ENCODE results near the gene MAP3K2. TPM values are rescaled to one million over a fixed set of nuclear protein-coding genes. Genes with fewer than 3 reads are reported as not detected.
"Not testable (repeated sequence)": the region's sequence is repeated elsewhere in the genome, so short reads cannot be mapped to it uniquely, and the experiment has no call there.

MAP3K2 gene
- polyA plus RNA-seq, 3 donors: 23.9 to 30.7 (median 25.1) TPM

DNA sequence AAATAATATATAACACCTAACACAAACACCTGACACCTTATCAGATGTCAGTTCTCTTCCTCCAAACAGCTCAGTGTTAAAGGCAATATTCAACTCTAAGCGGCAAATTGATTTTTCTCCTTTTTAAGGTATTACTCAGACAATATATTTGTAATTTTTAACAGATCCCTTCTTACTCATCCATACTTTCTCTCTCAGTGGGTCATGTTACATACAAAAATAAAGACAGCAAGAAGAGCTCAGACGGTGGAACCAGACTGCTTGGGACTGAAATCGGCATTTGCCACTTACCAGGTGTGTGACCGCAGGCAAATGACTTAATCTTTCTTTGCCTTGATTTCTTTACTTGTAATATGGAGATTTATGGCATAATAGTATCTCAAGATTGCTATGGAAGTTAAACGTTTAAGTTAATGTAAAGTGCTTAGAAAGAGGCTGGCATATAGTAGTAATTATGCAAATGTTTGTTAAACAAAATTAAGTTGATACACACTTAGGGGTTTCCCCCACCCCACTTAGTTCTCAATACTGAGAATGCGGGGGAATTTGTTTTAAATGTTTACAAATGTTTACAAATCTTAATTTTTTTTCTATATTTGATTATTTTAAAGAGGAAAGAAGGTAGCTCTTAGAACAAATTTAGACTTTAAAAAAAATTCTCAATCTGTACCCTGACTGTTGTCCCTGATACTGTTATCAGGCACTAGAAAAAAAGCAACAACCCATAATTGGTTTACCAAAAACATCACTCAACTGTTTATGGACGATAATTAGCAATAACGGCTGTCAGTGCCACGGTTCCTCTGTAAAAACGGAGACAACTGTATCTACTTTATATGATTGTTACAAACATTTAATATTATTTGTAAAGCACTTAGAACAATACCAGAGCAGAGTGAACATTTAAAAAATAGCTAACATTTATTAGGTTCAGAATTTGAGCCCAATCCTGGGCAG lies 25.6 kb downstream of the MAP3K2 start:
- no peak for DNase-seq (ENCODE audit: extremely low read depth in 1 of 11, low read depth in 9 of 11, low spot score in 4 of 11)

DNA sequence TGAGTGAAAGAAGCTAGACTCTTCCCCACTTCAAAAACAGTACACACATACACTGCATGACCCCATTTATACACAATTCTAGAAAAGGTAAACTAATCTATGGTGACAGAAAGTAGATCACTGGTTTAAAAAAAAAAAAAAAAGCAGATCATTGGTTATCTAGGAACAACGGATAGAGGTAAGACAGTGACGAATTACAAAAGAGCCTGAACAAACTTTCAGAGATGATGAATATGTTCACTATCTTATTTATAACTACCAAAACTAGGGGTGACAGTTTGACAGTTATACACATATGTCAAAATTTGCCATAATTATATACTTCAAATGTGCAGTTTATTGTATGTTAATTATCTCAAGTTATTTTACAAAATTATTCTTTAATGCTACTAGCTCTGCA lies 27.5 kb downstream of the MAP3K2 start:
- DNase-seq (ENCODE audit: extremely low read depth in 1 of 11, low read depth in 9 of 11, low spot score in 4 of 11): no peak

DNA sequence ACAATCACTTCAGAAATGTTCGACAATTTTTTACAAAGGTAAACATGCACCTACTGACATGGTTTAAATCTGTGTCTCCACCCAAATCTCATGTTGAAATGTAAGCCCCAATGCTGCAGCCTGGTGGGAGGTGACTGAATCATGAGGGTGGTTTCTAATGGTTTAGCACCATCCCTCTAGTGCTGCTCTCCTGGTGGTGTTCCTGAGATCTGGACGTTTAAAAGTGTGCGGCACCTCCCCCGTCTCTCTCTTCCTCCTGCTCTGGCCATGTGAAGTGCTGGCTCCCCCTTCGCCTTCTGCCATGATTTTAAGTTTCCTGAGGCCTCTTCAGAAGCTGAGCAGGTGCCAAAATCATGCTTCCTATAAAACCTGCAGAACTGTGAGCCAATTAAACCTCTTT lies 28.3 kb downstream of the MAP3K2 start:
- DNase-seq (ENCODE audit: extremely low read depth in 1 of 11, low read depth in 9 of 11, low spot score in 4 of 11): no peak

DNA sequence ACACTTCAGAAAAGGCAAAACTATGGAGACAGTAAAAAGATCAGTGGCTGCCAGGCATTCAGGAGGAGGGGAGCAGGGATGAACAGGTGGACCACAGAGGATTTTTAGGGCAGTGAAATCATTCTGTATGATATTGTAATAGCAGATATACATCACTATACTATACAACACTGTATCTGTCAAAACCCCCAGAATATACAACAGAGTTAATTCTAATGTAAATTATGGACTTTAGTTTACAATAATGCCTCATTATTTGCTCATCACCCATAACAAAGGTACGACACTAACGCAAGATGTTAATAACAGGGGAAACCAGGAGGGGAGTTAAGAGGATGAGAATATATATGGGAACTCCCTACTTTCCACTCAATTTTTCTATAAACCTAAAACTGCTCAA lies 28.8 kb downstream of the MAP3K2 start:
- no peak for DNase-seq (ENCODE audit: extremely low read depth in 1 of 11, low read depth in 9 of 11, low spot score in 4 of 11)

DNA sequence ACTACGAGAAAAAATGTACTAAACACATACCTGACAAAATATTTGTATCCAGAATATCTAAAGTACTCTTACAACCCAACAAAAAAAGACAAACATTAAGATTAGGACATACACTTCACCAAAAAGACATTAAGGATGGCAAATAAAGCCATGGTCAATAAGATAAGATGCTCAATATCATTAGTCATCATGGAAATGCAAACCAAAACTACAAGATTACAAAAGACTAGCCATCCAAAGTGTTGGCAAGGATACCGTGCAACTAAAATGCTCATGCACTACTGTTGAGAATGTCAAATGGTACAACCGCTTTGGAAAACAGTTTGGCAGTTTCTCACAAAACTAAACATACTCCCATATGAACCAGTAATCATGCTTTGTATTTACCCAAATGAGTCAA lies 29.7 kb downstream of the MAP3K2 start:
- DNase-seq (ENCODE audit: extremely low read depth in 1 of 11, low read depth in 9 of 11, low spot score in 4 of 11): no peak

DNA sequence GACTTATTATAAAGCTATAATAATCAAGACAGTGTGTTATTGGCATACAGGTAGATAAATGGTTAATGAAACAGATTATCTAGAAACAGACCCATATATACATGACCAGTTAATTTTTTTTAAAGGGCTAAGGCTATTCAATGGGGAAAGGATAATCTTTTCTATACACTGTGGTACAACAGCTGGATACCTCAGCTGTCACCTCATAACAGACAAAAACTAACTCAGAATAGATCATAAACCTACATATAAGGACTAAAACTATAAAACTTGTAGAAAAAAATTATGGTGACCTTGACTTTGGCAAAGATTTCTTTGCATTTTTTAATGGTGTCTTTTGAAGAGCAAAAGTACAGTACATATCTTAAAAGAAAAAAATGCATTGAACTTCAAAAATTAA lies 30.2 kb downstream of the MAP3K2 start:
- no peak for DNase-seq (ENCODE audit: extremely low read depth in 1 of 11, low read depth in 9 of 11, low spot score in 4 of 11)

DNA sequence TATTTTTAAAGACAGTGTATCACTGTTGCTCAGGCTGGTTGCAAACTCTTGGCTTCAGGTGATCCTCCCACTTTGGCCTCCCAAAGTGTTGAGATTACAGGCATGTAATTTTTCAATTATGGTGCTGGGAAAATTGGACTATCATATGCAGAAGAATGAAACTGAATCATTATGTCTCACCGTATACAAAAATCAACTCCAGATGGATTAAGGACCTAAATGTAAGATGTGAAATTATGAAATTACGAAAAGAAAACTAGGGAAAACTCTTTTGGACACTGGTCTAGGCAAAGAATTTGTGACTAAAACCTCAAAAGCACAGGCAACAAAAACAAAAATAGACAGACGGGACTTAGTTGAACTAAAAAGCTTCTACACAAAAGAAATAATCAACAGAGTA lies 31.2 kb downstream of the MAP3K2 start:
- DNase-seq (ENCODE audit: extremely low read depth in 1 of 11, low read depth in 9 of 11, low spot score in 4 of 11): no peak

DNA sequence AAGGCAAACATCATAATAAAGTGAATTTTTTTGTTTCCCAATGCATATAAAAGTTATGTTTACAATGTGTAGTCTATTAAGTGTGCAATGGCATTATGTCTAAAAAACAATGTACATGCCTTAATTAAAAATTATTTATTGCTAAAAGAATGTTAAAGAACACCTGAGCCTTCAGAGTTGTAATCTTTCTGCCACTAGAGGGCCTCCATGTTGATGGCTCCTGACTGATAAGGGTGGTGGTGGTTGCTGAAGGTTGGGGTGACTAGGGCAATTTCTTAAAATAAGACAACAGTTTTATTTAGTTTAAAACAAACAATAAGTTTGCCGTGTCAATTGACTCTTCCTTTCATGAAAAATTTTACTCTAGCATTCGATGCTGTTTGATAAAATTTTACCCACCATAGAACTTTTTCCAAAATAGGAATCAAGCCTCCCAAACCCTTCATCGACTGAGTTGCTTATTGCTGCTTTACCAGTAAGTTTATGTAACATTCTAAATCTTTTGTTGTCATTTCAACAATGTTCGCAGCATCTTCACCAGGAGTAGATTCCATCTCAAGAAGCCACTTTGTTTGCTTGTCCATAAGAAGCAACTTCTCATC lies 32.3 kb downstream of the MAP3K2 start:
- no peak for DNase-seq (ENCODE audit: extremely low read depth in 1 of 11, low read depth in 9 of 11, low spot score in 4 of 11)

DNA sequence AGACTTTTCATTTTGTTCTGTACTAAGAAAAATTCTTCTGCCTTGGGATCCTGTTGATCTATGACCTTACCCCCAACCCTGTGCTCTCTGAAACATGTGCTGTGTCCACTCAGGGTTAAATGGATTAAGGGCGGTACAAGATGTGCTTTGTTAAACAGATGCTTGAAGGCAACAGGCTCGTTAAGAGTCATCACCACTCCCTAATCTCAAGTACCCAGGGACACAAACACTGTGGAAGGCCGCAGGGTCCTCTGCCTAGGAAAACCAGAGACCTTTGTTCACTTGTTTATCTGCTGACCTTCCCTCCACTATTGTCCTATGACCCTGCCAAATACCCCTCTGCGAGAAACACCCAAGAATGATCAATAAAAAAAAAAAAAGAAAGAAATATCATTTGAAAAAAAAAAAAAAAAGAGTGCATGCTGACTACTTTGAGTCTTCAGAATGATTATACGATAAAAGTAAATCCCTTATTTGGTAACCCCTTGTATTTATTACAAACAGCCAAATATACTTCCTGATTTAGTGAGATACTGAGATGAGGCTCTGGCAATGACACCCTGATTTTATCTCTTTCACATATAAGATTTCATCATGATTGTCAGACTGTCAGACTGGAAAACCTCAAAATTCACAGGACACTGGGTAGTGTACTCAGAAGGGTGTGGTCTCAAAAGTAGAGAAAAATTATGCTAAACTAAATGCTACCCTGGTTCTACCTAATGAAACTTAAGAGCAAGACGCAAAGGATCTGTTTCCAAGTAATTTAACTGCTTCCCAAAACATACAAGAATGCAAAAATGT lies 33.7 kb downstream of the MAP3K2 start:
- not testable (repeated sequence) for DNase-seq (ENCODE audit: extremely low read depth in 1 of 11, low read depth in 9 of 11, low spot score in 4 of 11)

DNA sequence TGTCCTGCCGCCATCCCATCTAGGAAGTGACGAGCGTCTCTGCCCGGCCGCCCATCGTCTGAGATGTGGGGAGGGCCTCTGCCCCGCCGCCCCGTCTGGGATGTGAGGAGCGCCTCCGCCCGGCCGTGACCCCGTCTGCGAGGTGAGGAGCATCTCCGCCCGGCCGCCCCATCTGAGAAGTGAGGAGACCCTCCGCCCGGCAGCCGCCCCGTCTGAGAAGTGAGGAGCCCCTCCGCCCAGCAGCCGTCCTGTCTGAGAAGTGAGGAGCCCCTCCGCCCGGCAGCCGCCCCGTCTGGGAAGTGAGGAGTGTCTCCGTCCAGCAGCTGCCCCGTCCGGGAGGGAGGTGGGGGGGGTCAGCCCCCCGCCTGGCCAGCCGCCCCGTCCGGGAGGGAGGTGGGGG lies 34.6 kb downstream of the MAP3K2 start:
- DNase-seq (ENCODE audit: extremely low read depth in 1 of 11, low read depth in 9 of 11, low spot score in 4 of 11): not testable (repeated sequence)

DNA sequence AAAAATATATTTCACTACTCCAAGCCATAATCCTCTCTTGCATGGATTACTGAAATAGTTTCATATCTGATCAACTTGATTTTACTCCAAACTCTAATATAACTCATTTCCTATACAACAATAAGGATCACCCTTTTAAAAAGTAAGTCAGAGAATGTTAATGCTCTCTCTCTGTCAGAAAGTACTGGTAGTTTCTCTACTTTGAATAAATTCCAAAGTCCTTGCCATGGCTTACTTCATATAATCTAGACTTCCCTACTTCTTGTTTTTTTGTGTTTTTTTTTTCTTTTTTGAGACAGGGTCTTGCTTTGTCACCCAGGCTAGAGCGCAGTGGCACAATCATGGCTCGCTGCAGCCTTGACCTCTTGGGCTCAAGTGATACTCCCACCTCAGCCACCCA lies 36.2 kb downstream of the MAP3K2 start:
- DNase-seq (ENCODE audit: extremely low read depth in 1 of 11, low read depth in 9 of 11, low spot score in 4 of 11): no peak

DNA sequence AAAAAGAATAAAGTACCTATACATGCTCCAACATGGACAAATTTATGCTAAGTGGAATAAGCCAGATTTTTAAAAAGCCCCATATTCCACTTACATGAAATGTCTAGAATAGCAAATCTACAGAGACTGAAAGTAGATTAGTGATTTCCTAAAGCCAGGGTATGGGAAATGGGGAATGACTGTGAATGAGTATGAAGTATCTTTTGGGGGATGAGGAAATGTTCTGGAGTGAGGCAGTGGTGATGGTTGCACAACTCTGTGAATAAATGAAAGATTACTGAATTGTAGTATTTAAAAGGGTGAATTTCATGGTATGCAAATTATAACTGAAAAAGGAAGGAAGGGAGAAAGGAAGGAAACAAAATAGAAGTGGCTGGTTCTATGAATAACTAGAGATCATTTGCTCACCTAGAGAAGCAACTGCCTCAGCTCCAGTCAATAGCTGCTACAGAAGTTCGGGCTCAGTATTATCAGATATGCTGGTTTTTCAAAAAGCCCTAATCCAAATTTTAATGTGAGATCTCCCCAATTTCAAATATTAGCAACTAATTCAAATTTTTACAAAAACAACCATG lies 39.3 kb downstream of the MAP3K2 start:
- DNase-seq (ENCODE audit: extremely low read depth in 1 of 11, low read depth in 9 of 11, low spot score in 4 of 11): no peak

DNA sequence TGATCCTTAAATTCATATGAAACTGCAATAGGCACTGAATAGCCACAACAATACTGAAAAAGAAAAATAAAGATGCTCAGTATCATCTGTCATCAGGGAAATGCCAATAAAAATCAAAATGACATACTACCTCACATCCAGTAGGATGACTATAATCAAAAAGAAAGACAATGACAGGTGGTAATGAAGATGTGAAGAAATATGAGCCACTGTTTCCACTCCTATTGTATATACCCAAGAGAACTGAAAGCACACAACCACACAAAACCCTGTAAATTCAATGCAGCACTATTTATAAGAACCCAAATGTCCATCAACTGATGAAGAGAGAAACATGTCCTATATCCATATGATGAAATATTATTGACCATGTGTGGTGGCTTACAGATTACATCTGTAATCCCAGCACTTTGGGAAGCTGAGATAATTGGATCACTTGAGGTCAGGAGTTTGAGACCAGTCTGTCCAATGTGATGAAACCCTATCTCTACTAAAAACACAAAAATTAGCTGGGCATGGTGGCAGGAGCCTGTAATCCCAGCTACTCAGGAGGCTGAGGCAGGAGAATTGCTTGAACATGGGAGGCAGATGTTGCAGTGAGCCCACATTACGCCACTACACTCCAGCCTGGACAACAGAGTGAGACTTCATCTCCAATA lies 39.9 kb downstream of the MAP3K2 start:
- no peak for DNase-seq (ENCODE audit: extremely low read depth in 1 of 11, low read depth in 9 of 11, low spot score in 4 of 11)

DNA sequence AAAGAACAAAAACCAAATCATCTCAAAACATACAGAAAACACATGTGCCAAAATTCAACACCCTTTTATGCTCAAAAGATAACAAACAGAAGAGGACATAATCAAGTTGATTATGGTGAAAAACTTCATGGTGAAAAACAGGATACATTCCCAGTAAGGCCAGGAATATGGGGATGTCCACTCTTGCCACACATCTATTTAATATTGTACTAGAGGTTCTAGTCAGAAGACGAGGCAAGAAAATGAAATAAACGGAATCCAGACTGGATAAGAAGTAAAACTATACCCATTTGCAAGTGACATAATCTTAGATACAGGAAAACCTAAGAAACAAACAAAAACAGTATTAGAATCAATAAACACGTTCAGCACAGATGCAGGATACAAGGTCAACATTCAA lies 40.8 kb downstream of the MAP3K2 start:
- DNase-seq (ENCODE audit: extremely low read depth in 1 of 11, low read depth in 9 of 11, low spot score in 4 of 11): no peak

DNA sequence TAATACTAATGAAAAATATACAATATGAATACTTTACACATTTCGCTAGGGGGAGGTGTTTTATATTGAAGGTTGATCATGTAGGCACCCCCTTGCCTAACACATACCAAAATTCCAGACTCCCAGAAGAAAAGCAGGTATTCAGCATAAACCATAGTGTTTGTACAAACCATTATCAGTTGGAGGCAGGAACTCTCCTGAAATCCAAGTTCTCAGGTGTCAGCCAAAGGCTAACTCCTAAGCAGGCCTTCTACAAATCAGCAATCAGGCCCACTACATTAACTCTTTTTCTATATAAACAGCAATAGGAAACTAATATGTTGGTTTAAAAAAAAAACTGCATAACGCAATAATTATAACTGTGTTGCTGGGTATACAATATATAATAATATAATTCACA lies 44.5 kb downstream of the MAP3K2 start:
- no peak for DNase-seq (ENCODE audit: extremely low read depth in 1 of 11, low read depth in 9 of 11, low spot score in 4 of 11)

DNA sequence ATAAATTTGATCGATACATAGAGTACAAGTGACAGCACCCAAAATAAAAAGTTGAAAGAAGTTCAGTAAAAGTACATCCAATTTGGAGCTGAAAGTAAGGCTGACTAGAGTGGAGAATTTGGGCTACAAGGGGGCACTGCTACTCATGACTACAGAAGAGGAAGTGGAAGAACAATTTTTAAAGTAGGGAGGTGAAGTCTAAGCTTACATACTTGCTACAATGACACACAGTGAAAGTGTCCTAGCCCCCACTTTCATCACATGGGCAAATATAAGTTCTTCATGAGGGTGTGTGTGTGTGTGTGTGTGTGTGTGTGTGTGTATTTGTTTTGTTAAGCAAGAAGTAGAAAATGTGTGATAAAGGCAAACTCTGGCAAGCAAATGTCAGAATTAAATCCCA lies 45.7 kb downstream of the MAP3K2 start:
- DNase-seq (ENCODE audit: extremely low read depth in 1 of 11, low read depth in 9 of 11, low spot score in 4 of 11): no peak

DNA sequence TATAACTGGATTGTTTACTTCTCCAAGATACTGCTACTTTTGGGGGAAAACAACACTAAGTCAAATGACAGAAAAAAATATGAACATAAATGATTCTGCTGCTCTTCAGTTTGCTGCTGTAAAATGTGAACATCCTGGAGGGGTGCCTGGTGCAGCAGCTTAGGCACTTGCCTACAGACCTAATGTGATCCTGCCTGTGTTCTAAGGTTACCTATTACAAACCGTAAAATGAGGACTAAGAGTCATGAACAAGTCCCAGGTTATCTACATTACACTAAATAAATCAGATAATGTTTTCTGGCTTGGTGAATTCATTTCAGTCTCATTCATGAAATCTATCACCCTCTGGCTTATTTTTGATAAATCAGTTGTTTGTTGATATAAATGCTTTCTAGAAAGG lies 55.4 kb downstream of the MAP3K2 start:
- no peak for DNase-seq (ENCODE audit: extremely low read depth in 1 of 11, low read depth in 9 of 11, low spot score in 4 of 11)

DNA sequence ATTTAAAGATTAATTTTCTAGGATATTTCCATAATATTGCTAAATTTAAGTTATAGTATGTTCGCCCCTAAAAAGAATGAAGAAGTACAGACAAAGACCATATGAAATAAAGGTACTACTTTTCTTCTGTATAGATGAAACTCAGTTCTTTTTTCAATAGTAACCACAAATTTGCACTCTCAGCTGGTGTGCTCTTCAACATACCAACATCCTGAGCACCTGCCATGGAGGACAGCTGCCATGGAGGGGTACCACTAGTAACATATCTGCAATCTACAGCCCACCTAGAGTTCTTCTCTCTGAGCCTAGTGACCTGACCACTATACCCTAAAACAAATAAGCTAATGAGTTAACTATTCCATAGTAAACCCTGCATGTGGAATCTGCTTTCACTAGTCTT lies 57.0 kb downstream of the MAP3K2 start:
- no peak for DNase-seq (ENCODE audit: extremely low read depth in 1 of 11, low read depth in 9 of 11, low spot score in 4 of 11)

DNA sequence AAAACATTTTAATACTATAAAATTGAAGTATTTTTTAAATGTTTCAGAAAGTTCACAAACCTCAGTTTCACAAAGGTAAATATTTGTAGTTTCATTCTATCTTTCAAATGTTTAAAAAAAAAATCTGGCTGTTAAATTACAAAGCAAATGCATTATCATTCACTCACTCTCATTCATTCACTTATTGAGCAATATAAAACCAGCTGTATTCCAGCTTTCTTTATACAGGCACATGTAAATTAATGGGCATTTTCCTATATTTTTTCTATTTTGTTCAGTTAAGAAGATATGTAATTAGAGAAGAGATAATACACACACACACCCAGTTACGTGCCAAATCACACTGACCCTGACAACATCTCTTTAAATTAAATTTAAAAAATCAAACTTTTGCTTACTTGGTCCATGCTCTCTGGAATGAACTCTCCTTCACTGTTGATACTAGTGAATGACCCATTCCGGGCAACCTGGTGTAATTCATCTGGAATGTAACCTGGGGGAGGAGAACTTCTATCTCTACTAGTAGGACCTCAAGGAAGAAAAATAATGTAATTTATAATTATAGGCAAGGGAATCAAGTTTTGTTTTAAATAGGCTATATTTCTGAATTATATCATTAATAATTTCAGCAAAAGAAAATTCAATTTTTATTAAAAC lies 61.4 kb downstream of the MAP3K2 start:
- no peak for DNase-seq (ENCODE audit: extremely low read depth in 1 of 11, low read depth in 9 of 11, low spot score in 4 of 11)

Measured in renal cortex interstitium (tissue), 11 donors.